Ovary (tissue), 9 donors: Measurements from ENCODE around the gene SEC24A. TPM values are rescaled to one million over a fixed set of nuclear protein-coding genes. Genes with fewer than 3 reads are reported as not detected.
"Not testable (repeated sequence)": the region's sequence is repeated elsewhere in the genome, so short reads cannot be mapped to it uniquely, and the experiment has no call there.

ENCODE experiments used
- DNase-seq, 5 donors: peaks; one replicate each; pipeline ENCODE4 v3.0.0-alpha.2; 2019 to 2020
- H3K27ac ChIP-seq, 2 donors: fragments of 200-600 bp; one replicate each; pipeline versions ENCODE4 v1.5.1 to v1.8.0; 2019 to 2022
- H3K27me3 ChIP-seq: fragments of 200-600 bp; one replicate; pipeline ENCODE4 v1.8.0; 2022
- H3K36me3 ChIP-seq: fragments of 200-600 bp; sonication (generic); one replicate; pipeline ENCODE4 v1.5.1; 2019
- H3K4me1 ChIP-seq: one replicate; pipeline ENCODE4 v1.8.1; 2013; ENCODE audit warnings: mild to moderate bottlenecking, moderate library complexity; ENCODE audit not compliant: insufficient read depth
- H3K4me3 ChIP-seq: fragments of 200-600 bp; sonication (generic); one replicate; pipeline ENCODE4 v1.5.1; 2017
- H3K9me3 ChIP-seq, 2 donors: fragments of 200-600 bp in 1 of 2; sonication (generic) in 1 of 2; one replicate each; pipeline versions ENCODE4 v1.5.1 to v1.8.1; 2013 to 2019; ENCODE audit warnings: mild to moderate bottlenecking in 1 of 2, moderate library complexity in 1 of 2
- CTCF ChIP-seq, 3 donors: fragments of 450-650 bp in 2 of 3; fragments of 200-600 bp in 1 of 3; IDR thresholded peaks; one replicate each; pipeline versions ENCODE4 v1.5.1 to v1.8.0; 2016 to 2022; ENCODE audit warnings: antibody characterized with exemption in 3 of 3, mild to moderate bottlenecking in 1 of 3
- EP300 ChIP-seq: sonication (generic); formaldehyde crosslinking; IDR thresholded peaks from one replicate; pipeline ENCODE4 v1.6.1; 2017; ENCODE audit warnings: antibody characterized with exemption
- POLR2A ChIP-seq: fragments of 450-650 bp; IDR thresholded peaks from one replicate; pipeline ENCODE4 v1.6.1; 2017; ENCODE audit warnings: antibody characterized with exemption, mild to moderate bottlenecking, moderate library complexity
- WGBS, 3 donors: extraction: QIAGEN DNeasy Blood & Tissue Kit in 1 of 3; methylation state at CpG; one replicate each; pipeline versions ENCODE4 v1.1.5 to v1.1.7; 2013 to 2017; 5-methylcytosine and 5-hydroxymethylcytosine counted together
- intact Hi-C, 4 donors: fragments of 100-400 bp; cut with DNase I; formaldehyde crosslinking; loops; one replicate each; pipeline versions ENCODE4 v1.11.0 to v1.15.1; 2022 to 2023
- polyA plus RNA-seq, 2 donors: library from polyadenylated mRNA; stranded (reverse); fragments of 200-250 nt in 1 of 2; fragments of 350-450 nt in 1 of 2; fragmentation: Illumina TruSeq in 1 of 2; extraction: RNeasy Lipid Tissue Mini Kit (QIAGEN cat#74804) in 1 of 2; gene quantifications; one replicate each; pipeline ENCODE4 v1.2.3, GENCODE V29; 2013 to 2014
- total RNA-seq, 7 donors: library from RNA; depleted of rRNA in 2 of 7; stranded (reverse); fragments of >200 nt in 2 of 7; fragmentation: NEBNext Ultra II Directional in 3 of 7; extraction: Animal tissue kit (Norgen Biotek cat#: 25700) in 3 of 7; gene quantifications; one replicate each; pipeline versions ENCODE4 v1.1.0 to v1.2.4, GENCODE V29; 2016 to 2023
- donor health status: DM: no; HTN: no; CAD: no; lungs with moderate emphysema.
- donor health status: DM: no; HTN: no; CAD: no.
- donor health status: Bipolar disorder and iron deficiency.
- donor health status: DM: yes; HTN: yes; CAD: no.
- donor health status: DM: no; HTN: no; CAD: no.
- donor health status: DM: yes; HTN: yes; CAD: no.

Gene SEC24A
- total and polyA plus RNA-seq, 9 donors: 5.0 to 22.3 (median 14.7) TPM

GRCh38 chr5:134659456-134659855 is 10.9 kb downstream of the SEC24A start:
- TF ChIP-seq CTCF (IDR thresholded peaks at IDR 0.05) (no peak), EP300 (no peak), POLR2A (no peak)
- no peaks in the 10 kb centered on the region for H3K9me3 ChIP-seq
- H3K4me1 ChIP-seq: no peaks in the 10 kb centered on the region
- H3K4me3 ChIP-seq: no peak overlapping the region
- no peak overlapping the region for H3K27ac ChIP-seq
- H3K27me3 ChIP-seq: no peaks in the 10 kb centered on the region
- intact Hi-C loops: no loop called here
- WGBS, 3 donors: 95 to 98% (median 96%) methylated on average over 4 of the region's 4 CpGs
- H3K36me3 ChIP-seq: no peaks in the 10 kb centered on the region
- DNase-seq: no peak

- H3K27me3 ChIP-seq: no peaks in the 10 kb centered on the region
- no peaks in the 10 kb centered on the region for H3K36me3 ChIP-seq
- TF ChIP-seq EP300 (no peak), POLR2A (no peak), CTCF (IDR thresholded peaks at IDR 0.05) (no peak)
- no peaks in the 10 kb centered on the region for H3K4me1 ChIP-seq
- no peaks in the 10 kb centered on the region for H3K9me3 ChIP-seq
- WGBS, 3 donors: 97 to 99% (median 97%) methylated on average over 6 of the region's 6 CpGs
- DNase-seq: no peak
- H3K4me3 ChIP-seq: no peak overlapping the region
- intact Hi-C loops: no loop called here
- H3K27ac ChIP-seq: no peak overlapping the region
These were observed 11.3 kb downstream of the SEC24A start for GRCh38 chr5:134659922-134660321.

- Histone ChIP-seq H3K27me3 (no peaks in the 10 kb centered on the region), H3K27ac (no peak overlapping the region), H3K4me1 (no peaks in the 10 kb centered on the region), H3K4me3 (no peak overlapping the region), H3K9me3 (no peaks in the 10 kb centered on the region), H3K36me3 (no peaks in the 10 kb centered on the region)
- no peak for DNase-seq
- no peak for TF ChIP-seq POLR2A
- TF ChIP-seq EP300: no peak
- no peak for TF ChIP-seq CTCF (IDR thresholded peaks at IDR 0.05)
- intact Hi-C loops: no loop called here
- 89 to 94% (median 91%) methylated on average over 4 of the region's 4 CpGs for WGBS, 3 donors
These were observed 14.4 kb downstream of the SEC24A start for GRCh38 chr5:134662971-134663370.

- no peak overlapping the region for H3K4me3 ChIP-seq
- no peaks in the 10 kb centered on the region for H3K9me3 ChIP-seq
- intact Hi-C loops: no loop called here
- H3K27me3 ChIP-seq: no peaks in the 10 kb centered on the region
- no peaks in the 10 kb centered on the region for H3K36me3 ChIP-seq
- no peak for TF ChIP-seq POLR2A
- TF ChIP-seq EP300: no peak
- no peak for TF ChIP-seq CTCF (IDR thresholded peaks at IDR 0.05)
- no peak for DNase-seq
- no peak overlapping the region for H3K27ac ChIP-seq
- WGBS, 3 donors: 84 to 93% (median 92%) methylated on average over 3 of the region's 3 CpGs
- H3K4me1 ChIP-seq: no peaks in the 10 kb centered on the region
These were observed 15.9 kb downstream of the SEC24A start for GRCh38 chr5:134664448-134664847.

- H3K4me3 ChIP-seq, H3K4me1 ChIP-seq, DNase-seq, intact Hi-C loops, H3K9me3 ChIP-seq, H3K36me3 ChIP-seq, H3K27me3 ChIP-seq, H3K27ac ChIP-seq: not testable (repeated sequence)
- 91 to 97% (median 92%) methylated on average over 4 of the region's 4 CpGs for WGBS, 3 donors
These were observed 25.0 kb downstream of the SEC24A start for GRCh38 chr5:134673546-134673945.

GRCh38 chr5:134677357-134677756 is 28.8 kb downstream of the SEC24A start:
- H3K4me1 ChIP-seq, DNase-seq, H3K36me3 ChIP-seq, intact Hi-C loops, H3K27ac ChIP-seq, H3K4me3 ChIP-seq, H3K9me3 ChIP-seq, H3K27me3 ChIP-seq: not testable (repeated sequence)
- WGBS, 3 donors: 92 to 100% (median 95%) methylated on average over 4 of the region's 4 CpGs

- WGBS, 3 donors: 89 to 93% (median 92%) methylated on average over 8 of the region's 8 CpGs
- H3K4me1 ChIP-seq, H3K4me3 ChIP-seq, DNase-seq, H3K36me3 ChIP-seq, H3K9me3 ChIP-seq, H3K27ac ChIP-seq, H3K27me3 ChIP-seq, intact Hi-C loops: not testable (repeated sequence)
These were observed 41.6 kb downstream of the SEC24A start for GRCh38 chr5:134690144-134690543.
